SU-DHL-6 (cell line): ENCODE measurements around the gene CLEC4D.

Experiments
- H2AFZ ChIP-seq: fragments of 200-600 bp; sonication (generic); 2 replicates; pipeline ENCODE4 v1.6.1; 2014; ENCODE audit warnings: low read depth, mild to moderate bottlenecking, moderate library complexity, mixed read lengths, antibody characterized with exemption, low read length; ENCODE audit not compliant: severe bottlenecking
- H3F3A ChIP-seq: fragments of 200-600 bp; shearing (Covaris generic); 2 replicates; pipeline ENCODE4 v1.6.0; 2016; ENCODE audit warnings: antibody characterized with exemption, mild to moderate bottlenecking; ENCODE audit not compliant: insufficient read depth
- H3K27ac ChIP-seq: fragments of 200-600 bp; sonication (generic); 2 replicates; pipeline ENCODE4 v1.5.1; 2016; ENCODE audit warnings: low read depth, mild to moderate bottlenecking, low read length, moderate library complexity, mixed read lengths
- H3K27me3 ChIP-seq: fragments of 200-600 bp; sonication (generic), shearing (Covaris generic); 2 replicates; pipeline ENCODE4 v1.6.0; 2014; ENCODE audit warnings: mild to moderate bottlenecking, low read length
- H3K36me3 ChIP-seq: fragments of 200-600 bp; sonication (generic); 2 replicates; pipeline ENCODE4 v1.6.1; 2014; ENCODE audit warnings: mild to moderate bottlenecking, low read length, mixed read lengths
- H3K4me2 ChIP-seq: fragments of 300-600, 200-600 bp; shearing (Covaris generic), sonication (generic); 2 replicates; pipeline ENCODE4 v1.6.0; 2014; ENCODE audit warnings: low read length, low read depth, mild to moderate bottlenecking; ENCODE audit not compliant: poor library complexity, severe bottlenecking
- H3K4me3 ChIP-seq: fragments of 200-600 bp; sonication (generic); 2 replicates; pipeline ENCODE4 v1.5.1; 2014; ENCODE audit warnings: antibody characterized with exemption, low read length, mild to moderate bottlenecking, mixed read lengths; ENCODE audit not compliant: insufficient read depth, poor library complexity, severe bottlenecking
- H3K79me2 ChIP-seq: fragments of 200-600 bp; sonication (generic); 2 replicates; pipeline ENCODE4 v1.6.1; 2014; ENCODE audit warnings: mild to moderate bottlenecking, low read length, moderate library complexity; ENCODE audit not compliant: insufficient read depth
- H3K9ac ChIP-seq: fragments of 200-600 bp; sonication (generic); 2 replicates; pipeline ENCODE4 v1.7.0; 2014; ENCODE audit warnings: mild to moderate bottlenecking, low read length
- H3K9me2 ChIP-seq: fragments of 200-600 bp; sonication (generic); replicated peaks from 2 replicates; pipeline ENCODE4 v1.6.1; 2014; ENCODE audit warnings: low read length; ENCODE audit not compliant: insufficient read depth
- H3K9me3 ChIP-seq: fragments of 200-600 bp; sonication (generic); 2 replicates; pipeline ENCODE4 v1.6.1; 2014; ENCODE audit warnings: low read length, mixed read lengths; ENCODE audit not compliant: insufficient read depth
- H4K20me1 ChIP-seq: fragments of 200-600 bp; sonication (generic); 2 replicates; pipeline ENCODE4 v1.6.1; 2014; ENCODE audit warnings: low read depth, mild to moderate bottlenecking, antibody characterized with exemption, low read length, moderate library complexity, mixed read lengths
- CTCF ChIP-seq: fragments of 200-600 bp; sonication (generic); IDR thresholded peaks from one replicate; pipeline ENCODE4 v1.5.1; 2017; ENCODE audit warnings: antibody characterized with exemption, mild to moderate bottlenecking, low read length, moderate library complexity; ENCODE audit not compliant: insufficient read depth, poor library complexity, severe bottlenecking
- EZH2phosphoT487 ChIP-seq: fragments of 200-600 bp; sonication (generic), shearing (Covaris generic); conservative IDR thresholded peaks from 2 replicates; pipeline ENCODE4 v1.6.1; 2018; ENCODE audit warnings: mild to moderate bottlenecking, antibody characterized with exemption, low read length, moderate library complexity, mixed read lengths

The CLEC4D gene

DNA sequence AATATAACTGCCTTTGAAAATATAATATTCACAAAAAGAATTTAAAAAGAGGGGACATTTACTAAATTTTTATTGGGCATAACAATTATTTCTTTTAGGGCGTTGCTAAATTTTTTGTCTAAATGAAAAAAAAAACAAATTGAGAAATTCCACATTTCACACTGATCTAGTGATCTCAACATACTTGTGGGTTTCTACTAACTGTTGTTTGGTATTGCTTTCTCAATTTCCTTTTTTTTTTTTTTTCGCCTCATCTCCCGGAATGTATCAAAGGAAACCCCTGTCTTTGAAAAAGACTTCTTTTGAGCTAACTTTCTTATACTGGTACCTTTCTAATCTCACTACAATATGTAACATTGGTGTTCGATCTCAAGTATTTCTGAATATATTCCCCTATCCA is at the start of gene CLEC4D:
Gene CLEC4D, plus strand, starts transcription at position 248 of the 400 bp plus-strand sequence. CDS start 230 bp downstream, outside the sequence.
- Histone ChIP-seq H3K79me2 (no peaks in the 10 kb centered on the region), H3K4me3 (no peak within 1 kb of the TSS), H3K36me3 (no peaks in the 10 kb centered on the region), H3K9me2 (no peaks in the 10 kb centered on the region), H3K9ac (no peak within 1 kb of the TSS), H3F3A (no peaks in the 10 kb centered on the region), H2AFZ (no peak within 1 kb of the TSS), H3K27me3 (no peaks in the 10 kb centered on the region), H3K9me3 (no peaks in the 10 kb centered on the region), H3K27ac (no peak within 1 kb of the TSS), H3K4me2 (no peak within 1 kb of the TSS), H4K20me1 (no peaks in the 10 kb centered on the region; the same call in 1 of the 2 replicates)
- no peak for TF ChIP-seq EZH2phosphoT487
- TF ChIP-seq CTCF = no peak

DNA sequence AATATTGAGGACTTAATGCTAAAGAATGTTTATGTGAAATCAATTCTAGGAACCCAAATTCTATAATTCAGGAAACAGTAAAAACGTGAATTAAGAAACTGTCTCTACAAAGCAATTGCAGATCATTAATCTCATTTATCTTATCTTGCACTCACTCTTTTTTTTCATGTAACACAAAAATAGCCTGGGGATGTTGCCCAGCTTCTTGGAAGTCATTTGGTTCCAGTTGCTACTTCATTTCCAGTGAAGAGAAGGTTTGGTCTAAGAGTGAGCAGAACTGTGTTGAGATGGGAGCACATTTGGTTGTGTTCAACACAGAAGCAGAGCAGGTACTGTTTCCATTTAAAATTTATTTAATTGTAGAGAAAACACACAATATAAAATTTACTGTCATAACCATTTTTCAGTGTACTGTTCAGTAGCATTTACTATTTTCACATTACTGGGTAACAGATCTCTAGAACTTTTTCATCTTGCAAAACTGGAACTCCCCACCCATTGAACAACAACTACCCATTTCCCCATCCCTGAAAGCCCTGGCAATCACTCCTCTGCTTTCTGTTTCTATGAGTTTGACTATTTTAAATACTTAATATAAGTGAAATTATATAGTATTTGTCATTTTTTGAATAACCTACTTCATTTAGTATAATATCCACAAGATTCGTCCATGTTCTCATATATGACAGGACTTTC is 47.9 kb upstream of the CLEC4D start:
- no peak for TF ChIP-seq CTCF
- TF ChIP-seq EZH2phosphoT487 = no peak
- Histone ChIP-seq H2AFZ (no peak overlapping the region), H3K36me3 (no peaks in the 10 kb centered on the region), H4K20me1 (no peaks in the 10 kb centered on the region), H3K79me2 (no peaks in the 10 kb centered on the region), H3K9me2 (no peaks in the 10 kb centered on the region), H3K4me3 (no peak overlapping the region), H3F3A (no peaks in the 10 kb centered on the region), H3K27ac (no peak overlapping the region), H3K9ac (no peak overlapping the region), H3K4me2 (no peak overlapping the region), H3K27me3 (no peaks in the 10 kb centered on the region), H3K9me3 (no peaks in the 10 kb centered on the region)

- Histone ChIP-seq H4K20me1 (no peaks in the 10 kb centered on the region), H3K79me2 (no peaks in the 10 kb centered on the region), H3K9me2 (no peaks in the 10 kb centered on the region), H3F3A (no peaks in the 10 kb centered on the region), H3K4me3 (no peak overlapping the region), H3K36me3 (no peaks in the 10 kb centered on the region), H3K4me2 (no peak overlapping the region), H3K9me3 (no peaks in the 10 kb centered on the region), H3K27ac (no peak overlapping the region), H3K27me3 (no peaks in the 10 kb centered on the region), H3K9ac (no peak overlapping the region), H2AFZ (no peak overlapping the region)
- TF ChIP-seq EZH2phosphoT487 (no peak), CTCF (no peak)
Observed at GRCh38 chr12:8466241-8466640, 47.1 kb upstream of the CLEC4D start.
